ENCODE data around the gene ABHD11.
"Not testable (repeated sequence)": the region's sequence is repeated elsewhere in the genome, so short reads cannot be mapped to it uniquely, and the experiment has no call there.

The ABHD11 gene

GRCh38 chr7:73738612-73739386, at the start of gene ABHD11:
ABHD11 (minus strand) TSS chr7:73738802; CDS start chr7:73738770, 32 bp downstream.
- peak; percentile 99 for DNase-seq

- DNase-seq, result not testable (repeated sequence)
Observed at GRCh38 chr7:73787786-73788048, 49.1 kb upstream of the ABHD11 start.

- DNase-seq, result no peak
Observed at GRCh38 chr7:73786588-73786987, 48.0 kb upstream of the ABHD11 start.

GRCh38 chr7:73779517-73779916, 40.9 kb upstream of the ABHD11 start:
- DNase-seq, result no peak

- DNase-seq, result no peak
Observed at GRCh38 chr7:73778801-73779389, 40.3 kb upstream of the ABHD11 start.

GRCh38 chr7:73774923-73775322, 36.3 kb upstream of the ABHD11 start:
- peak in 1 of 3 experiments; percentile 56 for DNase-seq

GRCh38 chr7:73773700-73774517, 35.3 kb upstream of the ABHD11 start:
- no peak for DNase-seq

- peak in 1 of 3 experiments; percentile 38 for DNase-seq
Observed at GRCh38 chr7:73770860-73771670, 32.5 kb upstream of the ABHD11 start.

GRCh38 chr7:73770002-73770859, 31.6 kb upstream of the ABHD11 start, which contains the start of gene CLDN3:
CLDN3 (minus strand) TSS chr7:73770270; CDS start chr7:73770049, 221 bp downstream.
- peak; percentile 98 to 99 (median 99) for DNase-seq

GRCh38 chr7:73769481-73770001, 30.9 kb upstream of the ABHD11 start:
- peak in 2 of 3 experiments; percentile 61 to 92 for DNase-seq

GRCh38 chr7:73768641-73769480, 30.3 kb upstream of the ABHD11 start:
- peak; percentile 61 to 67 (median 67) for DNase-seq

GRCh38 chr7:73766556-73767229, 28.1 kb upstream of the ABHD11 start:
- DNase-seq, result no peak

GRCh38 chr7:73762659-73762999, 24.0 kb upstream of the ABHD11 start:
- DNase-seq, result no peak

GRCh38 chr7:73761854-73762658, 23.5 kb upstream of the ABHD11 start:
- DNase-seq, result no peak

GRCh38 chr7:73758581-73759138, 20.1 kb upstream of the ABHD11 start:
- DNase-seq, result peak in 1 of 3 experiments; percentile 28

GRCh38 chr7:73749931-73750776, 11.6 kb upstream of the ABHD11 start:
- no peak for DNase-seq

- peak in 2 of 3 experiments; percentile 28 to 59 for DNase-seq
Observed at GRCh38 chr7:73746378-73746777, 7.8 kb upstream of the ABHD11 start.

Data from NCI-H1417 (cell line).